Activated CD4-positive, CD25-positive, alpha-beta regulatory T cell treated with anti-CD3 and anti-CD28 coated beads, Interleukin-2, amount 50 U/mL, for 72 hours (primary cell): Measurements from ENCODE around the gene ACSM5.
"Not testable (repeated sequence)": the region's sequence is repeated elsewhere in the genome, so short reads cannot be mapped to it uniquely, and the experiment has no call there.

ENCODE experiments used
- DNase-seq: peaks from one replicate; pipeline ENCODE4 v3.0.0; 2021

Gene ACSM5

GRCh38 chr16:20401066-20401465 lies 8.3 kb upstream of the ACSM5 start:
- DNase-seq, result no peak

GRCh38 chr16:20401475-20402016 lies 7.8 kb upstream of the ACSM5 start:
- DNase-seq, result no peak

- DNase-seq, result no peak
Observed at GRCh38 chr16:20402651-20403050, 6.7 kb upstream of the ACSM5 start.

- no peak for DNase-seq
Observed at GRCh38 chr16:20404637-20405036, 4.7 kb upstream of the ACSM5 start, which contains the start of gene PDILT. Gene PDILT, minus strand, starts transcription at chr16:20404737. Its CDS starts 5,437 bp downstream, at chr16:20399300.

- DNase-seq, result no peak
Observed at GRCh38 chr16:20410121-20410723, 888 bp downstream of the ACSM5 start.

- DNase-seq, result no peak
Observed at GRCh38 chr16:20411055-20411454, 1.7 kb downstream of the ACSM5 start.

- no peak for DNase-seq
Observed at GRCh38 chr16:20415541-20415940, 6.2 kb downstream of the ACSM5 start.

GRCh38 chr16:20419093-20419492 lies 9.8 kb downstream of the ACSM5 start:
- not testable (repeated sequence) for DNase-seq

- DNase-seq, result not testable (repeated sequence)
Observed at GRCh38 chr16:20421748-20422147, 12.4 kb downstream of the ACSM5 start.

GRCh38 chr16:20423772-20424128 lies 14.4 kb downstream of the ACSM5 start:
- DNase-seq, result not testable (repeated sequence)

GRCh38 chr16:20424129-20424866 lies 15.0 kb downstream of the ACSM5 start:
- no peak for DNase-seq

GRCh38 chr16:20427401-20427797 lies 18.1 kb downstream of the ACSM5 start:
- not testable (repeated sequence) for DNase-seq

- not testable (repeated sequence) for DNase-seq
Observed at GRCh38 chr16:20429499-20429898, 20.2 kb downstream of the ACSM5 start.

GRCh38 chr16:20430480-20430879 lies 21.1 kb downstream of the ACSM5 start:
- not testable (repeated sequence) for DNase-seq

- DNase-seq, result no peak
Observed at GRCh38 chr16:20430948-20431347, 21.6 kb downstream of the ACSM5 start.

- not testable (repeated sequence) for DNase-seq
Observed at GRCh38 chr16:20438950-20439349, 29.6 kb downstream of the ACSM5 start.

- not testable (repeated sequence) for DNase-seq
Observed at GRCh38 chr16:20439820-20440231, 30.5 kb downstream of the ACSM5 start.

- not testable (repeated sequence) for DNase-seq
Observed at GRCh38 chr16:20440731-20441130, 31.4 kb downstream of the ACSM5 start.

- no peak for DNase-seq
Observed at GRCh38 chr16:20441191-20441590, 31.9 kb downstream of the ACSM5 start.

- not testable (repeated sequence) for DNase-seq
Observed at GRCh38 chr16:20441859-20442258, 32.5 kb downstream of the ACSM5 start.

- DNase-seq, result not testable (repeated sequence)
Observed at GRCh38 chr16:20446652-20447393, 37.5 kb downstream of the ACSM5 start.

GRCh38 chr16:20451364-20451763 lies 42.0 kb downstream of the ACSM5 start, which contains the start of gene ACSM2A:
Gene ACSM2A, plus strand, starts transcription at chr16:20451521. Its CDS starts 8,594 bp downstream, at chr16:20460115.
- DNase-seq, result not testable (repeated sequence)

GRCh38 chr16:20453633-20454032 lies 44.3 kb downstream of the ACSM5 start:
- DNase-seq, result not testable (repeated sequence)
